ENCODE measurements around the gene HPCA. TPM values are rescaled to one million over a fixed set of nuclear protein-coding genes. Genes with fewer than 3 reads are reported as not detected.

HPCA gene
- total RNA-seq, 1 donor = not detected

GRCh38 chr1:32867671-32868070, 18.6 kb upstream of the HPCA start:
- Histone ChIP-seq H3K9me3 (ENCODE audit: low read depth, low read length) (no peaks in the 10 kb centered on the region), H3K4me1 (ENCODE audit: insufficient read depth, low read length) (peaks cover 7% of the 10 kb centered on the region), H3K27me3 (ENCODE audit: insufficient read depth, low read length) (peaks cover 26% of the 10 kb centered on the region), H3K4me3 (ENCODE audit: low read length) (no peak overlapping the region)

DNA sequence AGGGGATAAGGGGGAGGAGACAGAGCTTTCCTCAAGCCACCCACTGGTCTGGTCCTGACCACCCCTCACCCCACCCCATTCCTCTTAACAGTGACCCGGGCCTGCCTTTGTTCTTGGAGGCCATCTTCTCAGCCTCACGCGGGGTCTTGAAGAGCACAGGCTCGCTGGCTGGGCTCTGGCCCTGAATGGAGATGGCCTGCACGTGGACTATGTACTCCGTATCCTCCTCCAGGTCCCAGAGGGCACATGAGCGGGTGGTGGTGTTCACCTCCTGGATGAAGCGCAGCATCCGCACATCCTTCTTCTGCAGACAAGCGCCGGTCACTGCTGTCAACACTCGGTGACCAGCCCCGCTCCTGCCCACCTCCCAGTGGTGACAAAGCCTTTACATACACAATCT, 18.2 kb upstream of the HPCA start:
- no peaks in the 10 kb centered on the region for H3K9me3 ChIP-seq (ENCODE audit: low read depth, low read length)
- H3K27me3 ChIP-seq (ENCODE audit: insufficient read depth, low read length) = peaks cover 26% of the 10 kb centered on the region
- H3K4me1 ChIP-seq (ENCODE audit: insufficient read depth, low read length) = peaks cover 7% of the 10 kb centered on the region
- no peak overlapping the region for H3K4me3 ChIP-seq (ENCODE audit: low read length)

GRCh38 chr1:32868806-32869455, 17.4 kb upstream of the HPCA start:
- Histone ChIP-seq H3K27me3 (ENCODE audit: insufficient read depth, low read length) (peaks cover 26% of the 10 kb centered on the region), H3K4me1 (ENCODE audit: insufficient read depth, low read length) (peaks cover 7% of the 10 kb centered on the region), H3K9me3 (ENCODE audit: low read depth, low read length) (no peaks in the 10 kb centered on the region), H3K4me3 (ENCODE audit: low read length) (no peak overlapping the region)

GRCh38 chr1:32869923-32870614, 16.2 kb upstream of the HPCA start:
- H3K4me1 ChIP-seq (ENCODE audit: insufficient read depth, low read length) = peaks cover 7% of the 10 kb centered on the region
- H3K4me3 ChIP-seq (ENCODE audit: low read length) = no peak overlapping the region
- no peaks in the 10 kb centered on the region for H3K9me3 ChIP-seq (ENCODE audit: low read depth, low read length)
- H3K27me3 ChIP-seq (ENCODE audit: insufficient read depth, low read length) = peaks cover 26% of the 10 kb centered on the region

- H3K9me3 ChIP-seq (ENCODE audit: low read depth, low read length) = no peaks in the 10 kb centered on the region
- H3K4me3 ChIP-seq (ENCODE audit: low read length) = no peak within 1 kb of the TSS
- peaks cover 7% of the 10 kb centered on the region for H3K4me1 ChIP-seq (ENCODE audit: insufficient read depth, low read length)
- H3K27me3 ChIP-seq (ENCODE audit: insufficient read depth, low read length) = peaks cover 26% of the 10 kb centered on the region
These were observed 15.5 kb upstream of the HPCA start, which contains the start of gene FNDC5 for GRCh38 chr1:32870615-32871363. Gene FNDC5 (minus strand): TSS chr1:32870912.

- Histone ChIP-seq H3K4me1 (ENCODE audit: insufficient read depth, low read length) (peaks cover 7% of the 10 kb centered on the region), H3K4me3 (ENCODE audit: low read length) (no peak overlapping the region), H3K27me3 (ENCODE audit: insufficient read depth, low read length) (peaks cover 26% of the 10 kb centered on the region), H3K9me3 (ENCODE audit: low read depth, low read length) (no peaks in the 10 kb centered on the region)
These were observed 14.7 kb upstream of the HPCA start for GRCh38 chr1:32871364-32872191.

GRCh38 chr1:32872192-32872460, 14.2 kb upstream of the HPCA start:
- Histone ChIP-seq H3K27me3 (ENCODE audit: insufficient read depth, low read length) (peaks cover 26% of the 10 kb centered on the region), H3K4me3 (ENCODE audit: low read length) (no peak overlapping the region), H3K4me1 (ENCODE audit: insufficient read depth, low read length) (peaks cover 7% of the 10 kb centered on the region), H3K9me3 (ENCODE audit: low read depth, low read length) (no peaks in the 10 kb centered on the region)

DNA sequence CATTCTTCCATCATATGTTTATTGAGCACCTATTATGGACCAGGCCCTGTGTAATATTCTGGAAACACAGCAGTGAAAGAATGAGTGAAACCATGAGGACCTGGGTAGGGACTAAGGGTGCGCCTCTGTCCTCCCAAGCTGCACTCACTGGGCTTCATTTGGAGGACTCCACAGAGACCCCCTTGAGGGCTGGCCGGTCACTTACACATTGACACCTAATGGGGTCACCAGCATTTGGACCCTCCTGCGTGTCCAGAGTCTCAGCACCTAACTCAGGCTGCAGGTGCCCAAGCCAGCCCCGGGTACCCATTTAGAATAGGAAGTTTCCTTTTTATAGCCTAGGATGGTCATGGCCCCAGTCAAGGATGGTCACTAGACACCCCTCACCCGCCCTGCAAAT, 12.8 kb upstream of the HPCA start:
- Histone ChIP-seq H3K4me3 (ENCODE audit: low read length) (no peak overlapping the region), H3K27me3 (ENCODE audit: insufficient read depth, low read length) (peaks cover 26% of the 10 kb centered on the region), H3K9me3 (ENCODE audit: low read depth, low read length) (no peaks in the 10 kb centered on the region), H3K4me1 (ENCODE audit: insufficient read depth, low read length) (peaks cover 7% of the 10 kb centered on the region)

DNA sequence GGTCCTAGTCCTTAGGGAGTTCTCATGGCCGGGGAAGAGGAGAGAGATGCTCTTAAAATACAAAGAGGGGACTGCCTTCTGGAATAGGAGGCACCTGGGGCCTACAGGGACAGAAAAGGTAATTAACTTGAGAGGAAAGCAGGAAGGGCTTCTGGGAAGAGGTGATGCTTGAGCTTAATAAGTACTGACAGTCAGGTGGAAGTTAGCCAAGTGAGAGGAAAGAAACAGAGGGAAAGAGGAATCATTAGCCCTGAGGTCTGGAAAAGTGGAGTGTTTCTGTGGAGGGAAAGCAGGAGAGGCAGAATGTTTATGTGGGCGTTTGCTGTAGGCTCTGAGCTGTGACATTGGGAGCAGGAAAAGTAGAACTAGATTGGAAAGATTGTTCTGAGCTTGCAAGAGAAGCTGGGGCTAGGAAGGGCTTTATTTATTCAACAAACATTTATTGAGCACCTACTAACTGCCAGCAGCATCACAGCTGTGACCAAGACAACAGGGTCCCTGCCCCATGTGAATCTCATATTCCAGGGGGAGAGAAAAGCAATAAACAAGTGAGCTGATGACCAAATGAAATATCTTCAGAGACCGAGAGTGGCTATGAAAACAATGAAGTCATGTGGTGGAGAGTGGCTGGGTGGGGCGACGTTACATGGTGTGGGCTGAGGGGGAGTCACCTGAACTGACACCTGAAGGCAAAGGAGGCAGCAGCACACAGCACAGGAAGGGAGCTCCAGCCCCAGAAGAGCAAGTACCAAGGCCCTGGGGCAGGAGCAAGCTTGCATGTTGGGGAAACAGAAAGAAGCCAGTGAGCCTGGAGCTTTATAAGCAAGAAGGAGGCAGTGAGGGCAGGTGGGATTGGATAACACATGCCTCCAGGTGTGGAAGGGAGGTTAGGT, 11.2 kb upstream of the HPCA start:
- no peak overlapping the region for H3K4me3 ChIP-seq (ENCODE audit: low read length)
- H3K27me3 ChIP-seq (ENCODE audit: insufficient read depth, low read length) = peaks cover 16% of the 10 kb centered on the region
- peaks cover 6% of the 10 kb centered on the region for H3K4me1 ChIP-seq (ENCODE audit: insufficient read depth, low read length)
- no peaks in the 10 kb centered on the region for H3K9me3 ChIP-seq (ENCODE audit: low read depth, low read length)

- Histone ChIP-seq H3K4me1 (ENCODE audit: insufficient read depth, low read length) (no peaks in the 10 kb centered on the region), H3K27me3 (ENCODE audit: insufficient read depth, low read length) (peaks cover 7% of the 10 kb centered on the region), H3K4me3 (ENCODE audit: low read length) (no peak overlapping the region), H3K9me3 (ENCODE audit: low read depth, low read length) (no peaks in the 10 kb centered on the region)
These were observed 9.7 kb upstream of the HPCA start for GRCh38 chr1:32876341-32877210.

GRCh38 chr1:32877211-32878110, 8.8 kb upstream of the HPCA start:
- no peaks in the 10 kb centered on the region for H3K9me3 ChIP-seq (ENCODE audit: low read depth, low read length)
- no peaks in the 10 kb centered on the region for H3K4me1 ChIP-seq (ENCODE audit: insufficient read depth, low read length)
- H3K27me3 ChIP-seq (ENCODE audit: insufficient read depth, low read length) = no peaks in the 10 kb centered on the region
- H3K4me3 ChIP-seq (ENCODE audit: low read length) = no peak overlapping the region

- Histone ChIP-seq H3K9me3 (ENCODE audit: low read depth, low read length) (no peaks in the 10 kb centered on the region), H3K4me1 (ENCODE audit: insufficient read depth, low read length) (no peaks in the 10 kb centered on the region), H3K4me3 (ENCODE audit: low read length) (no peak overlapping the region), H3K27me3 (ENCODE audit: insufficient read depth, low read length) (no peaks in the 10 kb centered on the region)
These were observed 8.1 kb upstream of the HPCA start for GRCh38 chr1:32878183-32878582.

- Histone ChIP-seq H3K4me3 (ENCODE audit: low read length) (no peak overlapping the region), H3K4me1 (ENCODE audit: insufficient read depth, low read length) (no peaks in the 10 kb centered on the region), H3K27me3 (ENCODE audit: insufficient read depth, low read length) (peaks cover 3% of the 10 kb centered on the region), H3K9me3 (ENCODE audit: low read depth, low read length) (no peaks in the 10 kb centered on the region)
These were observed 7.7 kb upstream of the HPCA start for GRCh38 chr1:32878637-32879041.

Measured in mononuclear cell (primary cell).